ENCODE measurements around the gene CATSPER4. TPM values are rescaled to one million over a fixed set of nuclear protein-coding genes. Genes with fewer than 3 reads are reported as not detected.
A peak's percentile ranks its signal among the peaks of the same experiment; 100 is the strongest.
"Not testable (repeated sequence)": the region's sequence is repeated elsewhere in the genome, so short reads cannot be mapped to it uniquely, and the experiment has no call there.

The CATSPER4 gene
- total RNA-seq, 1 donor from 2014 or later = not detected

DNA sequence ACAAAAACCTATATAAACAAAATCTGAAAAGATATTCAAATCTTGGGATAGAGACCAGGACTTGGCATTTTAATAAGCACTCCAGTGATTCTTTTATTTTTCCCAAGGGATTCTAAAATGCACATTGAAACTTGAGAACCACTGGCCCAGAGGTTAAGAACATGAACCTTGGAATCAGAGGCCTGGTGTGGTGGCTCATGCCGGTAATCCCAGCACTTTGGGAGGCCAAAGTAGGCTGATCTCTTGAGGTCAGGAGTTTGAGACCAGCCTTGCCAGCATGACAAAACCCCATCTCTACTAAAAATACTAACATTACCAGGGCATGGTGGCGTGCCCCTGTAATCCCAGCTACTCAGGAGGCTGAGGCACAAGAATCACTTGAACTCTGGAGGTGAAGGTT is 30.7 kb downstream of the CATSPER4 start:
- ATAC-seq (ENCODE audit: poor library complexity) = no peak
- no peak for DNase-seq
- intact Hi-C loops (cut with DNase I) = no loop called here

DNA sequence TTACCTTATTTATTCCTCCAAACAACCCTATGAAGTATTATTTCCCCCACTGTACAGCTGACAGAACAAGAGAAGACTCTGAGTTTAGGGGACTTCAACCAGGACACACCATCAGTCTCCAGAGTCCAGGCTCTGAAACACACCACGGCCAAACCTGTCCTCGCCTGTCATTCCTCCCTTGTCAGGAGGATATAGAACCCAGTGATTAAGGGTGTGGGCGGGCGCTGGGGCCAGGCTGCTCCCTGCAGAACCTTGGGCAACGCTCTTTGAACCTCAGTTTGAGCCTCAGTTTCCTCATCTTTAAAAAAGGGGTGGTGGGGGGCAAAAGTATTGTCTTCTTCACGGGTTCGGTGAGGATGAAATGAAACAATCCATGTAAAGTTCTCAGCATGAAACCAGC is 34.2 kb downstream of the CATSPER4 start:
- intact Hi-C loops (cut with DNase I) = loop anchor here (5.0 kb wide), 1 partner anchor 57 kb away; the partner anchor contains the start of genes C1orf232 and ZNF593
- ATAC-seq (ENCODE audit: poor library complexity) (peak; percentile 43), DNase-seq (no peak)

DNA sequence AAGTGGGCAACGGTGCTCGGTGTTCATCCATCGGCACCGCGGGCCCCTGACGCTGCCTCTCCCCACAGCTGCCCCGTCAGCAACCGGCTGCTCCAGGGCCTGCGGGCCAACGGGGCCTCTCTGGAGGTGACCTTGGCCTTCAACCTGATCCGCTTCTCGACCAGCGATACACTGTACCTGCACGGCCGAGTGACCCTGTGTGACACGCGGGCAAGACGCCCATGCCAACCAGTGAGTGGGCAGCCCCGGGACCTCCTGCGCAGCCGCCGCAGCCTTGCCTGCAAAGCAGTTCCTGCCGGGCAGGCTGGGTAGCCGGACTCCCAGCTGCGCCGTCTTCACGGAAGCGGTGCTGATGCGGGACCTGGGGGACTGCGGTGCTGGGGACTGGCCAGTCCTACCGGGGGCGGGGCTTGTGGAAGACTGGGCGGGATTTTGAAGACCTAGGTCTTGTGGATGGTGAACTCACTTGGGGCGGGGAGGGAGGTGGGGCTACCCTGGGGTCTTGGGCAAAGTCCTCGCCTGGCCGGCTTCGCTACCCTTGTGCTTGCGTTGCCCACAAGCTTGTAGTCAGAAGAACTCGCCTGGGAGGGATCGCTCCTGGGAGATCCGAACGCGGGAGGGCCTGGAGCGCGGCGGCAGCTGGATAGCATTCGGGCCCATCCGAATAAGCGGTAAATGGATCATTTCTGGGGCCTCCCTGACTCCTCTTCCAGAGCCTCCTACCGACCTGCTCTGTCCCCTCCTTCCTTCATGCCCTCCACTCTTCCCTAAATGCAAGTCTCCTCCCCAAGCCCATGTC is 34.8 kb downstream of the CATSPER4 start:
- ATAC-seq (ENCODE audit: poor library complexity) (peak; percentile 92), DNase-seq (peak; percentile 82)
- intact Hi-C loops (cut with DNase I) = loop anchor here (5.0 kb wide), 1 partner anchor 58 kb away; the partner anchor contains the start of genes C1orf232 and ZNF593

DNA sequence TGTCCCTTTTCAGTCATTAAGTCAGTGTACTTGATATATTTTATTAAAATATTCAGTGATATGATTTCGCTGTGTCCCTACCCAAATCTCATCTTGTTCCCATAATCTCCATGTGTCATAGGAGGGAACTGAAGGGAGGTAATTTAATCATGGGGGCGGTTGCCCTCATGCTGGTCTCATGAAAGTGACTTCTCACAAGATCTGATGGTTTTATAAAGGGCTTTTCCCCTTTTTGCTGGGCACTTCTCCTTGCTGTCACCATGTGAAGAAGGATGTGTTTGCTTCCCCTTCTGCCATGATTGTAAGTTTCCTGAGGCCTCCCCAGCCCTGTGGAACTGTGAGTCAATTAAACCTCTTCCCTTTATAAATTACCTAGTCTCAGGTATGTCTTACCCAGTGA is 40.3 kb downstream of the CATSPER4 start:
- not testable (repeated sequence) for ATAC-seq (ENCODE audit: poor library complexity); DNase-seq
- intact Hi-C loops (cut with DNase I) = loop anchor here (5.0 kb wide), 1 partner anchor 128 kb away; no protein-coding TSS in a partner anchor

DNA sequence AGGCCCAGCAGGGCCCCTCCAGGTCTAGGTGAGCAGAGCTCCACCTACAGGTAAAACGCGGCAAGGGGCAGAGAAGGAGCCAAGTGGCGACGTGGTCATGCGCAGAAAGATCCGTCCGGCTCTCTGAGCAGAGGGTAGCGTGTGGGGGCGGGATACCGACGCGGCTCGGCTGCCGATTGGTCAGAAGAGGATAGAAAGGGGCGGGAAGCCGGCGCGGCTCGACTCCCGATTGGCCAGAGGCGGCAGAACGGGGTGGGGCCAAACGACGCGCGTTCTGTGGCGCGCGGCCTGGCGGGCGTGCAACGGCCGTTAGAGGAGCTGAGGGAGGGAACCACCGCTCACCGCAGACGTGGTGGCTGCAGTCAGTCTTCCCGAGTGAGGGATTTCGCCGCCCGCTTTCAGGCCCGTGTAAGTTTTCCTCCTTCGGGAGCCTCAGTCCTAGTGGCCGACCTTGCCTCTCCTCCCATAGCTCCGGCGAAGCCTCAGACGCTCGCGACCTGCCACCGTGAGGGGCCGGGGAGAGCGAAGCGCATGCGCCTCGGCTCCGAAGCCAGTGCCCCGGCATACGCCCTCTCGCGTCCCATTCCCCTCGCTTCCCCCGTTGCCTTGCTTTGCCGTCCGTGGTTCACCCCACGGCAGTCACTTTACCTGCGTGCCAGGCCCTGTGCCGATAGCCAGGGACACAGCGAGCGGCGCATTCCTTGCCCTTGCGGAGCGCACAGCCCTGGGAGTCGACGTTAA is 43.7 kb downstream of the CATSPER4 start, which contains the start of gene CEP85:
TSS of gene CEP85 (plus strand) at position 298 of the 741 bp plus-strand sequence. CDS start 5,584 bp downstream, outside the sequence.
- ATAC-seq (ENCODE audit: poor library complexity) = peak; percentile 99
- DNase-seq = peak; percentile 99
- intact Hi-C loops (cut with DNase I) = loop anchor here (5.0 kb wide), 1 partner anchor 132 kb away; no protein-coding TSS in a partner anchor

DNA sequence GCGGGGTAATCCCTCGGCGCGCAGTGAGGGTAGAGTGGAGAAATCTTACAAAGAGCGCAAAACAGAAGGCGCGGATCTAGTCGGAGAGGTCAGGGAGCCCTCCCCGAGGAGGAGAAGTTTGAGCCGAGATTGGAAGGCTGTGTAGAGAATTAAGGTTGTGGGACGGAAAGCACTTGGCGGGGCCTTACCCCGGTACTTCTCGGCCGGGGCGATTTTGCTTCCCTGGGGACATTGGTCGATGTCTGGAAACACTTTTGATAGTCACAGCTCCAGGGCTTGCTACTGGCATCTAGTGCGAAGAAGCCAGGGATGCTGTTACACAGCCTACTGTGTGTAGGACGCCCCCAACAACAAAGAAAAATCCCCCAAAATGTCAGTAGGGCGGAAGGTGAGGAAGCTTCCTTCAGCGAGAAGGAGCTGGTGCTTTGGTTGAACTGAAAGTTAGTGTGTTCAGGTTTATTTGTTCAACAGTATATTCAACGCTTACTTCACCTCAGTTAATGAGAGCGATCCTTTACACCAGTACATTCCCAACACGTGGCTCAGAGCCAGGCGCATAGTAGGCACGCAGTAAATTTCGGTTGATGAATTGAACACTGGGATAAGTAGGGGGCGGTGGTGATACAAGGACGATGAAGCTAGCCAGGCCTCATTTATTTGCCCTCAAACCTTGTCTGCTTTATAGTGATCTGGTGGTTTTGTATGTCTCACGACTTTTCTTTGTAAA is 44.4 kb downstream of the CATSPER4 start:
- intact Hi-C loops (cut with DNase I) = loop anchor here (5.0 kb wide), 1 partner anchor 133 kb away; no protein-coding TSS in a partner anchor
- ATAC-seq (ENCODE audit: poor library complexity) (peak; percentile 0), DNase-seq (no peak)

DNA sequence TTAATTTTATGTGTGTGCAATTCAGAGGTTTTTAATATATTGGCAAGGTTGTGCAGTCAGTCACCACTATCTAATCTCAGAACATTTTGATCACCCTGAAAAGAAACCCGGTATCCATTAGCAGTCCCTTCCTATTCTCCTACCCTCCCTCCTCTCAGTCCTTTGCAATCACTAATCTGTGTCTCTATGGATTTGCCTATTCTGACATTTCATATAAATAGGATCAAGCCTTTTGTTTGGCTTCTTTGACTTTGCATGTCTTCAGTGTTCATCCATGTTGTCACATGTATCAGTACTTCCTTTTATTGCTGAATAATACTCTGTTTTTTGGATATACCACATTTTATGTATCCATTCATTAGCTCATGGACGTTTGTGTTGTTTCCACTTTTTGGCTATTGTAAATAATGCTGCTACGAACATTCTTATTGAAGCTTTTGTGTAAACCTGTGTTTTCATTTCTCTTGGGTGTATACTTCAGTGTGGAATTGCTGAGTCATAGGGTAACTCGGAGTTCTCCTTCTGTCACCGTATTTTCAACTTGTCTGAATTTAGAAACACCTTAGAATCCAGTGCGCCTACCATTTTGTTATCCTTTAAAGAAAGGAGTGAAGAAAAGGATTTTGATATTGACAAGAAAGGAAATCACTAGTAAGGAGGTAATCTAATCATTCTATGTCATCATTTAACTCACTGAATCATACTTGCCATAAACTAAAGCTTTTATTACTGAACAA is 47.0 kb downstream of the CATSPER4 start:
- ATAC-seq (ENCODE audit: poor library complexity) (no peak), DNase-seq (no peak)
- intact Hi-C loops (cut with DNase I) = no loop called here

DNA sequence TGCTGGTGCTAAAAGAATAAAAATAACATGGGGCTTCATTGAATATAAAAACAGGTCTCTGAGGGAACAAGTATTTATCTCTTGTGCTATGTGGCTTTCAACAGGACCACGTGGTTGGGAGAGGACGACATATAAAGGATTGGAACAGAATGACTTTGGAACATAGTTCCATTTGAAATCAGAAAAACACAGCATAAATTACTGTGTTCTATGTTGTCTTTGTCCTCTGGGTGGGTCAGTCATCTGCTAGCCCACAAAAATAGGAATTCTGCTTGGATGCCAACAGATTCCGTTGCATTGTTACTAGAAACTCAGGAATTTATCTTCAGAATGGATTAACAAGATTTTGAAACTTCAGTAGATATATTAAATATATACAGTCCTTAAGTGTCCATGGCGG is 49.5 kb downstream of the CATSPER4 start:
- intact Hi-C loops (cut with DNase I) = no loop called here
- no peak for ATAC-seq (ENCODE audit: poor library complexity)
- DNase-seq = no peak

Other genes starting within 250 kb of the CATSPER4 start
- gene PAFAH2, start 192.5 kb upstream of the CATSPER4 start, total RNA-seq = 12.1 TPM
- 11.9 TPM for gene EXTL1, start 168.8 kb upstream of the CATSPER4 start, total RNA-seq
- 3.0 TPM for gene SLC30A2, start 144.5 kb upstream of the CATSPER4 start, total RNA-seq
- gene TRIM63, start 123.0 kb upstream of the CATSPER4 start, total RNA-seq = 229 TPM
- gene PDIK1L, start 78.8 kb upstream of the CATSPER4 start, total RNA-seq = 4.0 TPM
- 4.0 TPM for gene FAM110D, start 31.5 kb upstream of the CATSPER4 start, total RNA-seq
- gene C1orf232, start 21.6 kb upstream of the CATSPER4 start, total RNA-seq = not detected
- 14.1 TPM for gene ZNF593, start 20.7 kb upstream of the CATSPER4 start, total RNA-seq
- gene ZNF593OS, start 18.8 kb upstream of the CATSPER4 start, total RNA-seq = not detected
- gene CNKSR1, start 13.1 kb upstream of the CATSPER4 start, total RNA-seq = 1.4 TPM
- gene CEP85, start 43.6 kb downstream of the CATSPER4 start, total RNA-seq = 82.5 TPM
- gene SH3BGRL3, start 89.5 kb downstream of the CATSPER4 start, total RNA-seq = 33.9 TPM
- 8.3 TPM for gene UBXN11, start 116.0 kb downstream of the CATSPER4 start, total RNA-seq
- 4.4 TPM for gene CD52, start 127.4 kb downstream of the CATSPER4 start, total RNA-seq
- not detected for gene CRYBG2, start 163.5 kb downstream of the CATSPER4 start, total RNA-seq
- gene ZNF683, start 182.1 kb downstream of the CATSPER4 start, total RNA-seq = not detected
- not detected for gene LIN28A, start 220.2 kb downstream of the CATSPER4 start, total RNA-seq
- gene DHDDS, start 241.7 kb downstream of the CATSPER4 start, total RNA-seq = 23.7 TPM